AG10803 (cell line): ENCODE data around the gene KRT6C.

Experiments used
- DNase-seq: peaks from one replicate; pipeline ENCODE4 v3.0.0; 2010; ENCODE audit warnings: low read depth
- H3K4me3 ChIP-seq: 2 replicates; pipeline ENCODE4 v1.5.1; 2011; ENCODE audit warnings: mild to moderate bottlenecking, low read length, control low read depth
- CTCF ChIP-seq: conservative IDR thresholded peaks from 2 replicates; pipeline ENCODE4 v1.5.1; 2011; ENCODE audit warnings: mild to moderate bottlenecking, low read length, control low read depth, inconsistent platforms

The KRT6C gene

GRCh38 chr12:52473768-52474167 is at the start of gene KRT6C:
KRT6C (minus strand) TSS chr12:52473805; CDS start chr12:52473737, 68 bp downstream.
- TF ChIP-seq CTCF = no peak
- DNase-seq = no peak
- no peak within 1 kb of the TSS for H3K4me3 ChIP-seq

GRCh38 chr12:52522346-52523011 is 48.9 kb upstream of the KRT6C start:
- peak; percentile 84 for DNase-seq
- TF ChIP-seq CTCF = no peak
- no peak overlapping the region for H3K4me3 ChIP-seq

- no peak overlapping the region for H3K4me3 ChIP-seq
- no peak for TF ChIP-seq CTCF
- DNase-seq = peak; percentile 80
These were observed 48.1 kb upstream of the KRT6C start for GRCh38 chr12:52521568-52522266.

- DNase-seq = no peak
- no peak overlapping the region for H3K4me3 ChIP-seq
- TF ChIP-seq CTCF = no peak
These were observed 47.6 kb upstream of the KRT6C start for GRCh38 chr12:52521175-52521567.

GRCh38 chr12:52519826-52520662 is 46.4 kb upstream of the KRT6C start, which contains the start of gene KRT5:
KRT5 (minus strand) TSS chr12:52520394; CDS start chr12:52520296, 98 bp downstream.
- no peak within 1 kb of the TSS for H3K4me3 ChIP-seq
- DNase-seq = no peak
- no peak for TF ChIP-seq CTCF

- no peak overlapping the region for H3K4me3 ChIP-seq
- no peak for DNase-seq
These were observed 45.7 kb upstream of the KRT6C start for GRCh38 chr12:52519387-52519703.

More at GRCh38 chr12:52519387-52519703, 45.7 kb upstream of the KRT6C start:
- TF ChIP-seq CTCF = no peak
